HepG2 (cell line): Measurements from ENCODE around the gene MED4. TPM values are rescaled to one million over a fixed set of nuclear protein-coding genes. Genes with fewer than 3 reads are reported as not detected.

Experiments
- ATAC-seq: fragments of 200-7000 bp; cut with Tn5 transposase; 3 replicates; pipeline ENCODE4 v1.9.1; 2020; ENCODE audit warnings: mild to moderate bottlenecking, moderate library complexity
- Bru-seq: library from RNA; stranded (reverse); fragments of 400-500 nt; gene quantifications from one replicate; lab custom pipeline; 2021; lab: Mats Ljungman, UMichigan
- BruChase-seq, 2 experiments: library from RNA; stranded (reverse); fragments of 400-500 nt; gene quantifications; one replicate each; lab custom pipeline; 2021; lab: Mats Ljungman, UMichigan
- BruUV-seq: library from RNA; stranded (reverse); fragments of 400-500 nt; replicated peaks from 2 replicates; lab custom pipeline; 2021; lab: Mats Ljungman, UMichigan
- CTCF ChIA-PET: fragments of 300-600 bp; formaldehyde crosslinking; extraction: SDS; loops from one replicate; lab custom pipeline; 2021; ENCODE audit warnings: low total read pairs, inconsistent platforms, low intra/inter-chr PET ratio; lab: Yijun Ruan, JAX
- POLR2A ChIA-PET: fragments of 350-600 bp; sonication (Branson Sonifier 250); formaldehyde crosslinking; loops from one replicate; lab custom pipeline; 2020; ENCODE audit warnings: antibody characterized with exemption, inconsistent platforms; lab: Yijun Ruan, JAX
- DNase-seq: peaks from one replicate; pipeline ENCODE4 v3.0.0-alpha.2; 2015; ENCODE audit warnings: low spot score
- FAIRE-seq: peaks from 3 replicates; lab custom pipeline; 2011; peaks lifted over from hg19 to GRCh38; lab: Jason Lieb, UNC
- H2AFZ ChIP-seq: one replicate; pipeline ENCODE4 v1.6.1; 2011; ENCODE audit warnings: low read length, inconsistent platforms
- H3K27ac ChIP-seq: fragments of 300-600 bp; 3 replicates; pipeline ENCODE4 v1.8.0; 2011; ENCODE audit warnings: mixed run types, mild to moderate bottlenecking, mixed read lengths, low read length, inconsistent platforms; ENCODE audit not compliant: insufficient read depth; ENCODE audit errors: extremely low read length
- H3K27me3 ChIP-seq, 2 experiments: fragments of 200-600 bp in 1 of 2; 2 replicates in 1 of 2; 3 replicates in 1 of 2; pipeline versions ENCODE4 v1.6.0 to v1.8.0; 2011; ENCODE audit warnings: low read length in 2 of 2, mild to moderate bottlenecking in 2 of 2, moderate library complexity in 2 of 2, inconsistent platforms in 1 of 2; ENCODE audit not compliant: insufficient read depth in 2 of 2, control insufficient read depth in 1 of 2
- H3K36me3 ChIP-seq, 2 experiments: fragments of 200-600 bp in 1 of 2; replicated peaks in 1 of 2; 2 replicates in 1 of 2; 3 replicates in 1 of 2; pipeline versions ENCODE4 v1.5.1 to v1.8.0; 2011; ENCODE audit warnings: low read length in 2 of 2, inconsistent platforms in 1 of 2; ENCODE audit not compliant: insufficient read depth in 2 of 2, control insufficient read depth in 1 of 2
- H3K4me1 ChIP-seq: 2 replicates; pipeline ENCODE4 v1.5.1; 2012; ENCODE audit warnings: low read length, inconsistent platforms; ENCODE audit not compliant: insufficient read depth
- H3K4me2 ChIP-seq: 2 replicates; pipeline ENCODE4 v1.6.0; 2011; ENCODE audit warnings: low read depth, low read length, inconsistent platforms
- H3K4me3 ChIP-seq, 3 experiments: fragments of 200-600 bp in 1 of 3; sonication (generic), shearing (Covaris generic) in 1 of 3; replicated peaks in 1 of 3; 2 replicates each; pipeline ENCODE4 v1.5.1; 2011 to 2016; ENCODE audit warnings: low read length in 3 of 3, inconsistent platforms in 2 of 3, low read depth in 2 of 3, mild to moderate bottlenecking in 2 of 3, control low read depth in 1 of 3, mixed read lengths in 1 of 3; ENCODE audit not compliant: insufficient read depth in 1 of 3
- H3K79me2 ChIP-seq: one replicate; pipeline ENCODE4 v1.6.1; 2011; ENCODE audit warnings: low read length, inconsistent platforms; ENCODE audit not compliant: insufficient read depth
- H3K9ac ChIP-seq: 2 replicates; pipeline ENCODE4 v1.6.0; 2011; ENCODE audit warnings: mild to moderate bottlenecking, low read depth, low read length, inconsistent platforms; ENCODE audit not compliant: insufficient read depth
- H3K9me3 ChIP-seq: 2 replicates; pipeline ENCODE4 v1.5.1; 2012; ENCODE audit warnings: mild to moderate bottlenecking, low read length
- H4K20me1 ChIP-seq: 2 replicates; pipeline ENCODE4 v1.6.0; 2011; ENCODE audit warnings: inconsistent platforms, mild to moderate bottlenecking, low read length, moderate library complexity; ENCODE audit not compliant: insufficient read depth
- ELF1 ChIP-seq: sonication (generic); formaldehyde crosslinking; IDR thresholded peaks from 2 replicates; pipeline ENCODE4 v1.4.0; 2020; ENCODE audit warnings: missing genetic modification reagents
- ELF3 ChIP-seq: IDR thresholded peaks from 2 replicates; pipeline ENCODE4 v1.6.1; 2016; ENCODE audit warnings: missing genetic modification reagents, missing compliant biosample characterization
- MTA1 ChIP-seq: sonication (generic); formaldehyde crosslinking; IDR thresholded peaks from 2 replicates; pipeline ENCODE4 v1.4.0; 2020; ENCODE audit warnings: missing genetic modification reagents, mild to moderate bottlenecking, borderline replicate concordance
- NONO ChIP-seq, 2 experiments: fragments of 450-650 bp in 1 of 2; sonication (generic) in 1 of 2; formaldehyde crosslinking in 1 of 2; IDR thresholded peaks in 1 of 2; conservative IDR thresholded peaks in 1 of 2; 2 replicates each; pipeline versions ENCODE4 v1.6.1 to v1.8.0; 2017 to 2022; ENCODE audit warnings: mild to moderate bottlenecking in 1 of 2, missing genetic modification reagents in 1 of 2, moderate library complexity in 1 of 2
- RBAK ChIP-seq: sonication (generic); formaldehyde crosslinking; IDR thresholded peaks from 2 replicates; pipeline ENCODE4 v1.5.1; 2020; ENCODE audit warnings: mild to moderate bottlenecking, missing genetic modification reagents
- SSRP1 ChIP-seq: IDR thresholded peaks from 2 replicates; pipeline ENCODE4 v1.6.1; 2016; ENCODE audit warnings: control low read depth
- SUZ12 ChIP-seq: fragments of 150-350 bp; IDR thresholded peaks from 2 replicates; pipeline ENCODE4 v1.6.1; 2014; ENCODE audit warnings: low read depth, low read length
- TRIM24 ChIP-seq: sonication (generic); formaldehyde crosslinking; IDR thresholded peaks from 2 replicates; pipeline ENCODE4 v1.8.0; 2022; ENCODE audit warnings: mild to moderate bottlenecking, missing genetic modification reagents
- ZFP82 ChIP-seq: sonication (generic); formaldehyde crosslinking; IDR thresholded peaks from 2 replicates; pipeline ENCODE4 v1.5.1; 2020; ENCODE audit warnings: mild to moderate bottlenecking, missing genetic modification reagents, borderline replicate concordance
- ZNF275 ChIP-seq: sonication (generic); formaldehyde crosslinking; IDR thresholded peaks from 2 replicates; pipeline ENCODE4 v1.8.0; 2022; ENCODE audit warnings: missing genetic modification reagents, mild to moderate bottlenecking, inconsistent platforms, borderline replicate concordance
- ZNF441 ChIP-seq: sonication (generic); formaldehyde crosslinking; IDR thresholded peaks from 2 replicates; pipeline ENCODE4 v1.7.0; 2021; ENCODE audit warnings: missing genetic modification reagents, borderline replicate concordance
- WGBS: methylation state at CpG from one replicate; pipeline ENCODE4 v1.1.6; 2017; ENCODE audit warnings: low lambda C conversion rate; 5-methylcytosine and 5-hydroxymethylcytosine counted together
- in situ Hi-C: cut with HindIII; loops from 2 replicates; pipeline ENCODE4 v1.10.0; 2017; ENCODE audit warnings: low pct_unique_long_range_greater_than_20kb; ENCODE audit not compliant: extremely low pct_ligation_motif_present
- intact Hi-C: fragments of 100-400 bp; cut with micrococcal nuclease; formaldehyde crosslinking; loops from one replicate; pipeline ENCODE4 v1.10.0; 2022; ENCODE audit not compliant: unreplicated experiment
- long read RNA-seq, 2 experiments: library from RNA in 1 of 2; library from polyadenylated mRNA in 1 of 2; stranded (forward) in 1 of 2; unstranded in 1 of 2; transcript quantifications; one replicate each; pipeline ENCODE4 v2.0.0, GENCODE V29; 2019 to 2022
- polyA minus RNA-seq, 3 experiments: library from RNA; depleted of rRNA, polyadenylated mRNA; stranded (reverse); fragments of >200 nt; gene quantifications; 2 replicates each; pipeline ENCODE4 v1.2.3, GENCODE V29; 2011; ENCODE audit warnings: low replicate concordance in 1 of 3
- polyA plus RNA-seq, 8 experiments: library from polyadenylated mRNA; depleted of rRNA in 3 of 8; stranded (reverse) in 7 of 8; unstranded in 1 of 8; fragments of >200 nt; fragmentation: Illumina TruSeq in 4 of 8; extraction: Trizol in 4 of 8; gene quantifications; 2 replicates each; pipeline versions ENCODE4 v1.2.1 to v1.2.3, GENCODE V29; 2011 to 2016; ENCODE audit warnings: low read depth in 4 of 8, missing spikeins in 1 of 8, mixed read lengths in 1 of 8; ENCODE audit not compliant: insufficient read depth in 1 of 8
- total RNA-seq, 5 experiments: library from RNA; depleted of rRNA; stranded (reverse); fragments of >200 nt; fragmentation: Illumina TruSeq; extraction: Trizol; gene quantifications; 2 replicates each; pipeline ENCODE4 v1.2.3, GENCODE V29; 2016; ENCODE audit warnings: low read depth in 1 of 5
- TF ChIP-seq, protein P1 (sequence below): IDR thresholded peaks from 2 replicates; pipeline ENCODE4 v1.6.1; 2018; ENCODE audit warnings: missing genetic modification reagents, mild to moderate bottlenecking, missing compliant biosample characterization

Gene MED4
- 57.8 and 82.8 TPM in 2 replicates for total RNA-seq (2016; rRNA removed; fragmentation: Illumina TruSeq; extraction: Trizol)
- total RNA-seq (2016; cell fraction: cytosol; rRNA removed; fragmentation: Illumina TruSeq; extraction: Trizol; ENCODE audit: low read depth), result 50.9 and 51.4 TPM in 2 replicates
- total RNA-seq (2016; cell fraction: insoluble cytoplasmic fraction; rRNA removed; fragmentation: Illumina TruSeq; extraction: Trizol), result 62.2 and 83.7 TPM in 2 replicates
- 49.1 and 57.7 TPM in 2 replicates for total RNA-seq (2016; cell fraction: membrane; rRNA removed; fragmentation: Illumina TruSeq; extraction: Trizol)
- total RNA-seq (2016; cell fraction: nucleus; rRNA removed; fragmentation: Illumina TruSeq; extraction: Trizol), result 28.0 and 33.7 TPM in 2 replicates
- 33.6 and 49.4 TPM in 2 replicates for polyA plus RNA-seq (2011; rRNA removed)
- polyA plus RNA-seq (2011; cell fraction: cytosol; rRNA removed), result 21.6 and 27.6 TPM in 2 replicates
- 8.4 and 10.6 TPM in 2 replicates for polyA plus RNA-seq (2011; cell fraction: nucleus; rRNA removed)
- polyA plus RNA-seq (2012), result 30.8 and 45.7 TPM in 2 replicates
- polyA plus RNA-seq (2016; cell fraction: cytosol; fragmentation: Illumina TruSeq; extraction: Trizol; ENCODE audit: low read depth), result 27.1 and 27.6 TPM in 2 replicates
- polyA plus RNA-seq (2016; cell fraction: insoluble cytoplasmic fraction; fragmentation: Illumina TruSeq; extraction: Trizol; ENCODE audit: low read depth), result 122 and 132 TPM in 2 replicates
- 34.6 and 41.1 TPM in 2 replicates for polyA plus RNA-seq (2016; cell fraction: membrane; fragmentation: Illumina TruSeq; extraction: Trizol; ENCODE audit: low read depth)
- polyA plus RNA-seq (2016; cell fraction: nucleus; fragmentation: Illumina TruSeq; extraction: Trizol; ENCODE audit: insufficient read depth, low read depth), result 59.2 and 62.6 TPM in 2 replicates
- 17.9 and 19.3 TPM in 2 replicates for polyA minus RNA-seq (2011; rRNA and poly(A)+ RNA removed; ENCODE audit: low replicate concordance)
- 12.6 and 15.2 TPM in 2 replicates for polyA minus RNA-seq (2011; cell fraction: cytosol; rRNA and poly(A)+ RNA removed)
- polyA minus RNA-seq (2011; cell fraction: nucleus; rRNA and poly(A)+ RNA removed), result 21.5 and 24.7 TPM in 2 replicates
- Bru-seq, nascent RNA, result percentile 91 among the genes with signal in this experiment
- BruChase-seq, experiment 1, labeled RNA remaining after a 6-hour chase, result percentile 90 among the genes with signal in this experiment
- percentile 91 among the genes with signal in this experiment for BruChase-seq, experiment 2, labeled RNA remaining after a 2-hour chase
- long read RNA-seq, experiment 1, transcript MED4-201 (7 exons, 2,022 nt), result major isoform, 45 of 85 reads
- long read RNA-seq, experiment 1, transcript MED4-202 (7 exons, 931 nt), result minor isoform, 21 of 85 reads
- long read RNA-seq, experiment 1, partial matches to known transcripts, result 10 of 85 reads
- long read RNA-seq, experiment 1, other reads (novel, unspliced or antisense), result 9 of 85 reads
- long read RNA-seq, experiment 2, transcript MED4-201 (7 exons, 2,022 nt), result major isoform, 24 of 53 reads
- long read RNA-seq, experiment 2, partial matches to known transcripts, result 4 of 53 reads
- long read RNA-seq, experiment 2, other reads (novel, unspliced or antisense), result 22 of 53 reads

DNA sequence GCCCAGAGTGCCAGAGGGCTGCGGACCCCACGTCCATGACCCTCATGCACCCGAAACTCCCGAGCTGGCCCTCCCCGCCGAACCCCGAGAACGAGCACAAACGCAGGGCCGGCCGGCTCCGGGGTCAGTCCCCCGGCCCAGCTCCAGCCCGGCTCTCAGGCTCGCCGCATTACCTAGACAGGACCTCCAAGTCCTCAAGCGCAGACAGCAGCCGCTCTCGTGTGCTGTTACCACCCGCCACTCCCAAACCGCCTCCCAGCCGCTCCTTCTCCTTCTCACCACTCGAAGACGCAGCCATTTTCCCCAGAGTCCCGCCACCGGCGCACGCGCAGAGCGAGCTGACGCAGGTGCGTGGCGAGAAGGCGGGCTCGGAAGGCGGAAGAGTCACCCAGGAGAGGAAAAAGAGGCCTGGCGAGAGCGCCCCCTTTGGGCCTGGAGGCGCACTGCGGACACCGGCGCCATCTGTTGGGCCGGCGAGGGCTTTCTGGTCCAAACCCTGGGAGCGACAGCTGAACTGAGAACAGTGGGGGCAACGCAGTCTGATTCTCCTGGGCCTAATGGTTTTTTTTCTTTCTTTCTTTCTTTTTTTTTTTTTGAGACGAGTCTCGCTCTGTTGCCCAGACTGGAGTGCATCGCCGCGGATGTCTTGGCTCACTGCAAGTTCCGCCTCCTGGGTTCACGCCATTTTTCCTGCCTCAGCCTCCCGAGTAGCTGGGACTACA, at the start of gene MED4:
TSS of gene MED4 (minus strand) at position 324 of the 722 bp plus-strand sequence. CDS start at position 298, 26 bp downstream.
- POLR2A ChIA-PET, result interaction anchor here (0.6 to 2.0 kb wide), 5 partner anchors 20 to 1988 kb away, joined by 3 to 9 read pairs (median 3); partner anchors contain the start of genes ITM2B, NUDT15 and SUCLA2
- CTCF ChIA-PET, result interaction anchor here (1.2 kb wide), 1 partner anchor 57 kb away, joined by 4 read pairs; no protein-coding TSS in a partner anchor
- DNase-seq, result peak; percentile 87
- Histone ChIP-seq H3K36me3 (no peaks in the 10 kb centered on the region; a peak in 1 of 5 replicates), H3K27ac (peak within 1 kb of the TSS; percentile 74), H3K79me2 (peaks cover 49% of the 10 kb centered on the region), H3K4me2 (peak within 1 kb of the TSS; percentile 79), H3K4me1 (peaks cover 81% of the 10 kb centered on the region), H3K9ac (peak within 1 kb of the TSS; percentile 86), H3K9me3 (no peaks in the 10 kb centered on the region), H4K20me1 (peaks cover 3% of the 10 kb centered on the region; the same call in 1 of the 2 replicates), H3K27me3 (no peaks in the 10 kb centered on the region; a peak in 1 of 5 replicates), H2AFZ (peak within 1 kb of the TSS; percentile 92), H3K4me3 (peak within 1 kb of the TSS; percentile 88 to 93 (median 88))
- in situ Hi-C loops (no loop called here), intact Hi-C loops (loop anchor here (1.0 to 10.0 kb wide), 4 partner anchors 16 to 532 kb away; partner anchors contain the start of genes ITM2B and RB1)
- no TSS peak for BruUV-seq
- peak; percentile 89 for ATAC-seq
- peak; percentile 44 for FAIRE-seq
- WGBS, result 28% methylated on average over 26 of the region's 54 CpGs
- TF ChIP-seq ELF3 (CRISPR knock-in tag), result peak; percentile 95
- TF ChIP-seq MTA1 (CRISPR knock-in tag), result peak; percentile 69; the same call in 1 of the 2 replicates
- TF ChIP-seq, protein P1, sequence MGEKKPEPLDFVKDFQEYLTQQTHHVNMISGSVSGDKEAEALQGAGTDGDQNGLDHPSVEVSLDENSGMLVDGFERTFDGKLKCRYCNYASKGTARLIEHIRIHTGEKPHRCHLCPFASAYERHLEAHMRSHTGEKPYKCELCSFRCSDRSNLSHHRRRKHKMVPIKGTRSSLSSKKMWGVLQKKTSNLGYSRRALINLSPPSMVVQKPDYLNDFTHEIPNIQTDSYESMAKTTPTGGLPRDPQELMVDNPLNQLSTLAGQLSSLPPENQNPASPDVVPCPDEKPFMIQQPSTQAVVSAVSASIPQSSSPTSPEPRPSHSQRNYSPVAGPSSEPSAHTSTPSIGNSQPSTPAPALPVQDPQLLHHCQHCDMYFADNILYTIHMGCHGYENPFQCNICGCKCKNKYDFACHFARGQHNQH (CRISPR knock-in tag), result peak; percentile 97
- no peak for TF ChIP-seq NONO (IDR thresholded peaks at IDR 0.05)
- peak; percentile 96 for TF ChIP-seq NONO (CRISPR knock-in tag; conservative IDR thresholded peaks at IDR 0.05)
- TF ChIP-seq ZFP82 (CRISPR knock-in tag), result peak; percentile 58; the same call in 1 of the 2 replicates
- TF ChIP-seq RBAK, result no peak
- TF ChIP-seq ZNF275 (CRISPR knock-in tag), result peak; percentile 74
- TF ChIP-seq ELF1, result peak; percentile 98
- no peak for TF ChIP-seq SSRP1 (CRISPR knock-in tag)
- no peak for TF ChIP-seq TRIM24 (CRISPR knock-in tag)
- TF ChIP-seq SUZ12, result no peak
- no peak; the same call in 1 of the 2 replicates for TF ChIP-seq ZNF441 (CRISPR knock-in tag)
